HG03039 (cell line): Measurements from ENCODE around the gene ARAP1.

Source experiments
- ATAC-seq: cut with Tn5 transposase; IDR thresholded peaks from one replicate; pipeline ENCODE4 v1.9.1; 2021; ENCODE audit warnings: mild to moderate bottlenecking, moderate library complexity; ENCODE audit not compliant: unreplicated experiment

The ARAP1 gene

GRCh38 chr11:72705442-72706365 lies 46.5 kb downstream of the ARAP1 start:
- ATAC-seq = no peak

GRCh38 chr11:72704783-72705265 lies 47.4 kb downstream of the ARAP1 start:
- ATAC-seq = no peak

GRCh38 chr11:72704028-72704782 lies 48.0 kb downstream of the ARAP1 start:
- ATAC-seq = no peak

GRCh38 chr11:72703267-72704008 lies 48.8 kb downstream of the ARAP1 start:
- no peak for ATAC-seq

GRCh38 chr11:72702577-72703241 lies 49.5 kb downstream of the ARAP1 start:
- ATAC-seq = no peak

GRCh38 chr11:72702096-72702495 lies 50.1 kb downstream of the ARAP1 start:
- ATAC-seq = no peak

GRCh38 chr11:72701466-72701865 lies 50.7 kb downstream of the ARAP1 start:
- no peak for ATAC-seq

- no peak for ATAC-seq
These were observed 52.1 kb downstream of the ARAP1 start for GRCh38 chr11:72700146-72700545.

DNA sequence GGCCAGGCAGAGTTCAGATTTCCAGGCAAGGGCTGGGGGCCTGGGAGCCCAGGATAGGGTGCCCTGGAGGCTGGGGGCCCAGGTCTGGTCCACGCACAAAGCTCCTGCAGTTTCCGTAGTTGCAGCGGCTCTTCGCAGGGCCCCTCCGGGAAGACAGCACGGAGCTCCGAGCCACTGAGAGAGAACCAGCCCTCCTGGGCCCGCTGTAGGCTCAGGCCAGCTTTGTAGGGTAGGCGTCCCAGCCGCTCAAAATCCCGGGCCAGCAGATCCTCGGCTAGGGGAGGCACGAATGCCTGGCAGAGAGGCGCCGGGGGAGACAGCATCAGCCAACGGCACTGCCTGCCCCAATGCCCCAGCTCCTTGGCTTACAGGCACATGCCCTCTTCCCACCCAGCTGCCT lies 54.4 kb downstream of the ARAP1 start:
- ATAC-seq = no peak

- ATAC-seq = no peak
These were observed 55.1 kb downstream of the ARAP1 start for GRCh38 chr11:72696866-72697700.

DNA sequence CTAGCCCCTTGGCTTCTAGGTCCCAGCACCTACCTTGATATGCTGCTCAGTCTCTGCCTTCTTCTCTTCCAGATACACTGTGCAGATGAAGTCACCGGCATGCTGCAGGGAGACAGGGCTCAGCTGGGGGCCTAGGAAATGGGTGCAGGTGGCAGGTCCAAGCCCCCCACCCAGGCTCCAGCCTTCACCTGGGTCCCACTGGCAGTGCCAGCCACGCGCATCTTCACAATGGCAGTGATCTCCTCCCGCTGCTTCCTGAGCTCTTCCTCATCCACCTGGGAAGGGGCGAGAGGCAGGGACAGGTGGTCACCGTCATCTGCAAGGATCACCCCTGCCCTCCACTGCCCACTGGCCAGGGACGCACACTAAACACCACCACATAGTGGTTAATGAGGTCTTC lies 56.9 kb downstream of the ARAP1 start:
- ATAC-seq = no peak

DNA sequence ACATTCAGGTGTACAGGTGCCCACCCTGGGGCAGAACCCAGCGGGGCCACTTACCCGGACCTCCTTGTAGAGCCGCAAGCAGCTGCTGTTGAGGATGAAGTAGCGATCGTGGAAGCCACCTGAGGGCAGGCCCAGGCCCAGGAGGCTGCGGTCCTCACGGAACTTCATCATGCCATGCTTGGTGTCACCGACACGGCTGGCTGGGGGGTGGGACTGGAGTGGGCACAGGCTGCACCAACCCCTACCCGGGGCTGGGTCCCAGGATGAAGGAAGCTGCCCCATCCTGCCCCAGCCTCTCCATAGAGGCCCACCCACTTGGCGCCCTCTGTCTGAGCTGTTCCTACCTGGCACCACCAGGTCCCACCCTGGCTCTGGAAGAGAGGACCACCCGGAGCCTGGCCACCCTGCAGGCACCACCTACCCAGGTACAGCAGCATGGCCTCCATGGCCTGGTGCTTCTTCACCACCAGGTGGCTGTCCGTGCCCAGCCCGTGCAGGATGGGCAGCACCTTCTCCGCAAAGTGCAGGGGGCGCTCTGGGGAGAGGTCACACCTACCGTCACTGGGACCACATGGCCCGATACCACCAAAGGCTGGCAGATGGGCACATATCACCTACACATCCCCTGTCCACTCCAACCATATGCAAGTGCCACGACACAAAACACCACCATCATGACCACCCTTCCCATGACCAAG lies 58.8 kb downstream of the ARAP1 start:
- ATAC-seq = no peak

GRCh38 chr11:72692498-72693237 lies 59.5 kb downstream of the ARAP1 start:
- ATAC-seq = no peak

DNA sequence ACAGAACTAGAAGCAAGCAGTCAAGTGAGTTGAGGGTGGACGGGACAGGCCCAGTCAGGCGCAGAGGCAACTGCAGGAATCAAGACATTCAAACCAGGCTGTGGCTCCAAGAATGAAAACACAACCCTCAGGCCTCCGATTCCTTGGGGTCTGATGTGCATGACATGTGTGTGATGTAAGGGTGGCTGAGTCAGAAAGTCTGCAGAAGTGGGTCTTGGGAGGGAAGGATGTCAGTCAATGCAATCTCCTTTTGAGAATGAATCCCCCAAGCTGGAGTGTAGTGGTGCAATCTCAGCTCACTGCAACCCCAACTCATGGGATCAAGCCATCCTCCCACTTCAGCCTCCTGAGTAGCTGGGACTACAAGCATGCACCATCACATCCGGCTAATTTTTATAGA lies 62.0 kb downstream of the ARAP1 start:
- ATAC-seq = no peak

GRCh38 chr11:72688929-72689328 lies 63.3 kb downstream of the ARAP1 start:
- no peak for ATAC-seq

DNA sequence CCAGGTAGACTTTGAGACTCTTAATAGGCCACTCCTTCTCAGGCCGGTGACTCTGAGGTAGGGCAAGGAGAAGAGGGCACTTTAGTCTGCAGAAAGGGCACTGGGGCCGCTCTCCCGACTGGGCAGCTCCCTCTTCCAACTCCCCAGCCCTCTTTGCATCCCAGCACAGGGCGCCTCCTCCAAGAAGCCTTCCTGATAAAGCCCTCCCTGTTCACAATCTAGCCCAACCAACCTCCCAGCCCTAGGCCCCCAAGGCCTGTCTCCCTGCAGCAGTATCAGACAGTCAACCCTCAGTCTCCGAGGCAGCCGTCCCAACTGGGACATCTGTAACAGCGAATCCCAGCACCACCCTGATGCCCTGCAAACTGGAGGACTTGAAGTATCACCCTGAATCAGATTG lies 63.7 kb downstream of the ARAP1 start:
- no peak for ATAC-seq

- no peak for ATAC-seq
These were observed 64.9 kb downstream of the ARAP1 start for GRCh38 chr11:72687326-72687725.

- no peak for ATAC-seq
These were observed 65.5 kb downstream of the ARAP1 start for GRCh38 chr11:72686639-72687220.
